H54 (cell line): ENCODE data around the gene SLC25A44.

ENCODE experiments used
- DNase-seq: peaks from one replicate; pipeline ENCODE4 v3.0.0; 2011; ENCODE audit warnings: low spot score, mixed read lengths; ENCODE audit not compliant: insufficient read length
- FAIRE-seq: peaks from 3 replicates; lab custom pipeline; 2011; peaks lifted over from hg19 to GRCh38; lab: Jason Lieb, UNC
- POLR2A ChIP-seq: IDR thresholded peaks from 2 replicates; pipeline ENCODE4 v1.6.1; 2011; ENCODE audit warnings: low read depth, mild to moderate bottlenecking, low read length

Gene SLC25A44

GRCh38 chr1:156228501-156228900, 34.6 kb downstream of the SLC25A44 start:
- no peak for TF ChIP-seq POLR2A
- DNase-seq, result no peak

GRCh38 chr1:156229809-156230472, 36.0 kb downstream of the SLC25A44 start:
- FAIRE-seq (no peak), DNase-seq (no peak)

More at GRCh38 chr1:156228501-156228900, 34.6 kb downstream of the SLC25A44 start:
- no peak for FAIRE-seq

GRCh38 chr1:156230473-156230837, 36.6 kb downstream of the SLC25A44 start:
- no peak for FAIRE-seq
- no peak for TF ChIP-seq POLR2A
- DNase-seq, result no peak

More at GRCh38 chr1:156229809-156230472, 36.0 kb downstream of the SLC25A44 start:
- TF ChIP-seq POLR2A, result no peak

GRCh38 chr1:156232201-156232894, 38.4 kb downstream of the SLC25A44 start:
- no peak for TF ChIP-seq POLR2A
- FAIRE-seq, result no peak

GRCh38 chr1:156233426-156234127, 39.7 kb downstream of the SLC25A44 start:
- DNase-seq (peak; percentile 75), FAIRE-seq (no peak)
- TF ChIP-seq POLR2A, result no peak

More at GRCh38 chr1:156232201-156232894, 38.4 kb downstream of the SLC25A44 start:
- no peak for DNase-seq

GRCh38 chr1:156236164-156236563, 42.3 kb downstream of the SLC25A44 start:
- no peak for TF ChIP-seq POLR2A
- DNase-seq (no peak), FAIRE-seq (no peak)

GRCh38 chr1:156238248-156238647, 44.3 kb downstream of the SLC25A44 start:
- TF ChIP-seq POLR2A, result no peak
- DNase-seq (no peak), FAIRE-seq (no peak)

GRCh38 chr1:156241311-156241811, 47.5 kb downstream of the SLC25A44 start:
- FAIRE-seq (peak; percentile 65), DNase-seq (peak; percentile 99)
- TF ChIP-seq POLR2A, result 0 out of 2 replicates have a peak, but pooled peaks have one; percentile 8

- FAIRE-seq, result no peak
- no peak for DNase-seq
- TF ChIP-seq POLR2A, result no peak
Observed at GRCh38 chr1:156241926-156242325, 48.0 kb downstream of the SLC25A44 start, which contains the start of gene BGLAP. TSS of gene BGLAP (plus strand) at chr1:156242184. CDS start at chr1:156242232, 48 bp downstream.

- FAIRE-seq, result no peak
- DNase-seq, result no peak
- TF ChIP-seq POLR2A, result no peak
Observed at GRCh38 chr1:156242738-156243137, 48.8 kb downstream of the SLC25A44 start.

- TF ChIP-seq POLR2A, result no peak
- no peak for FAIRE-seq
Observed at GRCh38 chr1:156244126-156244525, 50.2 kb downstream of the SLC25A44 start.

GRCh38 chr1:156244712-156245111, 50.8 kb downstream of the SLC25A44 start:
- DNase-seq, result no peak
- no peak for FAIRE-seq
- TF ChIP-seq POLR2A, result no peak

More at GRCh38 chr1:156244126-156244525, 50.2 kb downstream of the SLC25A44 start:
- DNase-seq, result no peak

GRCh38 chr1:156245451-156246232, 51.7 kb downstream of the SLC25A44 start:
- DNase-seq (no peak), FAIRE-seq (no peak)
- no peak for TF ChIP-seq POLR2A

- TF ChIP-seq POLR2A, result no peak
- no peak for DNase-seq
- FAIRE-seq, result no peak
Observed at GRCh38 chr1:156246241-156246780, 52.4 kb downstream of the SLC25A44 start.
